RWPE1 (cell line): Measurements from ENCODE around the gene OBSL1.
A peak's percentile ranks its signal among the peaks of the same experiment; 100 is the strongest.

Experiments
- CTCF ChIA-PET: fragments of 350-600 bp; sonication (Branson Sonifier 250); formaldehyde crosslinking; extraction: SDS; loops from one replicate; lab custom pipeline; 2021; lab: Yijun Ruan, JAX
- POLR2A ChIA-PET: fragments of 400-600 bp; formaldehyde crosslinking; extraction: SDS; loops from one replicate; lab custom pipeline; 2020; ENCODE audit warnings: antibody characterized with exemption; ENCODE audit not compliant: low non-redundant PET; lab: Yijun Ruan, JAX
- DNase-seq: peaks from one replicate; pipeline ENCODE4 v3.0.0; 2012; ENCODE audit warnings: low spot score
- H3K27ac ChIP-seq: fragments of 450-650 bp; 2 replicates; pipeline ENCODE4 v1.5.1; 2017
- TF ChIP-seq, protein P1 (sequence below): fragments of 450-650 bp; conservative IDR thresholded peaks from 2 replicates; pipeline ENCODE4 v1.5.1; 2017; ENCODE audit warnings: low read depth, mild to moderate bottlenecking

OBSL1 gene

DNA sequence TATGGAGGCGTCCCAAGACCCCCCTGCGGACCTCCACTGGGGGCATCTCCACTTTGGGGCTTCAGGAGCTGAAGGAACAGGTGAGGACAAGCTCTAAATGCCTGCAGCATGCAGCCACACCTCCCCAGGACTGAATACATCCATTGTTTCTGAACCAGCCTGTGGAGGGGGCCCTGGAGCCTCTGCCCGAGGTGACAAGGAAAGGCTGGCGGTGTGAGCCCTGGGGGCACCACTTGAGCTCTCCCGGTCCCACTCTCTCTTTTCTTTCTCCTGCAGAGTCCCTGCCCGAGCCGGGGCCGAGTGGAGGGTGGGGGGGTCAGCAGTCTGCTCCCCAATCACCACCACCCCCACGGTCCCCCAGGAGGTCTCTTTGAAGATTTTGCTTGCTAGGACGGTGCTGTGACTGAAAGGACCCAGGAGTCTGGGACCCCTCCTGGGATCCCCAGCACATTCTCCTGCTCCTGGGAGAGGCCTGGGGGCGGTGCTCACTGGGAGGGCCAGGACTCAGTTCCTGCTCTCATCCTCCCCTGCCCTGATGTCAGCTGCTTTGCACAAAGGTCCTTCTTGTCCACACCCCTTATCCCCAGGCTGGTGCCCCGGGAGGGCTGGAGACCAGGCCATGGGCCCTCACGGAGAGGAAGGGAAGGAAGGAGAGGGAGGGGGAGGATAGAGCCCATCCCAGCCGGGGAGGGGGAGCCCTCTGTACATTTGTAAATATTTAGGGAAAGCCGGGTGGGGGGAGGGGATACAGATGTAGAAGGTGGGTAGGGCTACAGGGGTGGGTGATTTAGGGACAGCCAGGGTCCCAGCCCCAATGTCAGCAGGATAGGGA lies 33.5 kb downstream of the OBSL1 start:
- no peak for DNase-seq
- peak overlapping the region; percentile 64 for H3K27ac ChIP-seq
- POLR2A ChIA-PET, result interaction anchor here (0.7 kb wide), 1 partner anchor 63 kb away, joined by 3 read pairs; no protein-coding TSS in a partner anchor
- TF ChIP-seq, protein P1, sequence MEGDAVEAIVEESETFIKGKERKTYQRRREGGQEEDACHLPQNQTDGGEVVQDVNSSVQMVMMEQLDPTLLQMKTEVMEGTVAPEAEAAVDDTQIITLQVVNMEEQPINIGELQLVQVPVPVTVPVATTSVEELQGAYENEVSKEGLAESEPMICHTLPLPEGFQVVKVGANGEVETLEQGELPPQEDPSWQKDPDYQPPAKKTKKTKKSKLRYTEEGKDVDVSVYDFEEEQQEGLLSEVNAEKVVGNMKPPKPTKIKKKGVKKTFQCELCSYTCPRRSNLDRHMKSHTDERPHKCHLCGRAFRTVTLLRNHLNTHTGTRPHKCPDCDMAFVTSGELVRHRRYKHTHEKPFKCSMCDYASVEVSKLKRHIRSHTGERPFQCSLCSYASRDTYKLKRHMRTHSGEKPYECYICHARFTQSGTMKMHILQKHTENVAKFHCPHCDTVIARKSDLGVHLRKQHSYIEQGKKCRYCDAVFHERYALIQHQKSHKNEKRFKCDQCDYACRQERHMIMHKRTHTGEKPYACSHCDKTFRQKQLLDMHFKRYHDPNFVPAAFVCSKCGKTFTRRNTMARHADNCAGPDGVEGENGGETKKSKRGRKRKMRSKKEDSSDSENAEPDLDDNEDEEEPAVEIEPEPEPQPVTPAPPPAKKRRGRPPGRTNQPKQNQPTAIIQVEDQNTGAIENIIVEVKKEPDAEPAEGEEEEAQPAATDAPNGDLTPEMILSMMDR, result no peak
- CTCF ChIA-PET, result interaction anchor here (0.6 to 5.5 kb wide), 8 partner anchors 8 to 807 kb away, joined by 3 to 25 read pairs (median 3); no protein-coding TSS in a partner anchor

DNA sequence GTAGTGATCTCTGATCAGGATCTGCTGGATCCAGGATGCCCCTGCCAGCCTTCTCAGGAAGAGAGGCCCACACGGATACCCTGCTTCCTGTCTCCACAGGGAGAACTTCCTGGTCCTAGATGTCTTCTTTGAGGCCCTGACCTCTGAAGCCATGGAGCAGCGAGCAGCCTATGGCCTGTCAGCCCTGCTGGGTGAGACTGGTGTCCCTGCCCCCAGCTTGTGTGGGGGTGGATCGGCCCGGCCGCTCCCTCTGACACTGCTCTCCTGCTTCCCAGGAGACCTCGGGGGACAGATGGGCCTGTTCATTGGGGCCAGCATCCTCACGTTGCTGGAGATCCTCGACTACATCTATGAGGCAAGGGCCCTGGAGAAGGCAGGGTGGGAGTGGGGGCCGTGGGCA lies 34.4 kb downstream of the OBSL1 start:
- CTCF ChIA-PET, result interaction anchor here (0.6 to 1.1 kb wide), 4 partner anchors 55 to 806 kb away, joined by 3 to 5 read pairs (median 3); no protein-coding TSS in a partner anchor
- POLR2A ChIA-PET, result no interaction called here
- H3K27ac ChIP-seq, result no peak overlapping the region

DNA sequence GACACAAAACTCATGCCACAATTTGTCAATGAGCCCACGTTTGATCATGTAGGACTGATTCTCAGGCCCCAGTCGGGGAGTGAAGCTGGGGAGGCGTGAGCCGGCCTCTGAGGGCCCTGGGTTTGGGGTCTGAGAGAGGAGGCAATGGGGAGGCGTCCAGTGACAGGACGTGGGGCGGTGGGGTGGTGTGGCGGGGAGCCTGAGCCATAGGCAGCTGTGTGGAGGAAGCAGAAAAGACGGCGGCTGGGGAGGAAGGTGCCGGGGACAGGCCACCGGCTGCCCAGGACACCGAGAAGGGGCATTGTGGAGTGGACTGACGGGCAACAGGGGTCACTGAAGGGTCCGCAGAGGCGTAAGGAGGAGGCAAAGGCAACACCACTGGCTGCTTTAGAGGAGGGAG lies 34.9 kb downstream of the OBSL1 start:
- TF ChIP-seq, protein P1, result no peak
- ChIA-PET CTCF (no interaction called here), POLR2A (no interaction called here)
- no peak overlapping the region for H3K27ac ChIP-seq
- no peak for DNase-seq

More for the DNA sequence above, 34.4 kb downstream of the OBSL1 start:
- DNase-seq, result no peak
- TF ChIP-seq, protein P1, result no peak

DNA sequence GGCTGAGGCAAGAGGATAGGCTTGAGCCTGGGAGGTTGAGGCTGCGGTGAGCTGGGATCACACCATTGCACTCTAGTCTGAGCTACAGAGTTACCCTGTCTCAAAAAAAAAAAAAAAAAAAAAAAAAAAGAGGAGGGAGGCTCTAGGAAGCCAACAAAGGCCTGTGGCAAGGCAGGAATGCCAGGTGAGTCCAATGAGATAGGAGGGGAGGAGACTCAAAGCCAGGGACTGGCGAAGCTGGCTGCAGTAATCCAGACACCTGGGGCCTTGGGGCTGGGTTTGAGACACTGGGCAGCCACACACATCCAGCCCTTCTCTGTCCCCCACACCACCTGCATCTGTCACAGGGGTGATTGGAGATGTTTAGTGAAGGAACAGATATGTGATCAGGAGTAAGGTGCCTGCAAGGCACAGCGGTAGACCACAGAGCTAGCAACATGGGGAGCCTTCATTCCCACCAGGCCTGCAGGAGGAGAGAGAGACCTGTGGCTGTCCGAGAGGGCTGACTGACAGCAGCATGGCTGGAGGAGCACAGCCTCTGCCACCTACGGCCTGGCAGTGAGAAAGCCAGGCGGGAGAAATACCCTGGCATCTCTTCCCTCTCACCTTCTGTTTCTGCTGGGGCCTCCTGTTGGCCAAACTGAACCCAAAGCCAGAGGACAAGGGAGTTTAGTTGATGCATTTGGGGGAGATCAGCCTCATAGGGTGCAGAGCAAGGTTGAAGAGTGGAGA lies 37.2 kb downstream of the OBSL1 start:
- peak; percentile 35 for DNase-seq
- H3K27ac ChIP-seq, result no peak overlapping the region
- POLR2A ChIA-PET, result no interaction called here
- TF ChIP-seq, protein P1, result no peak
- CTCF ChIA-PET, result interaction anchor here (0.6 kb wide), 1 partner anchor 110 kb away, joined by 3 read pairs; no protein-coding TSS in a partner anchor

DNA sequence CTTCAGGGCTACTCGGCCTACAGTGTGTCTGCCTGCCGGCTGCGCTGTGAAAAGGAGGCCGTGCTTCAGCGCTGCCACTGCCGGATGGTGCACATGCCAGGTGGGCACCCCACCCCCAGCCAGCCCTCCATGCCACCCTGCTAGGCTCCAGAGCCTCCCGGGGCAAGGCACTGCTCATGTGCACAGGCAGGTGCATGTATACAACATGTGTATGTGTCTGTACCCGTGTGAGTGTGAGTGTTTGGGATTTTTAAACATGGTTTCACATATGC lies 39.0 kb downstream of the OBSL1 start:
- no peak for DNase-seq
- ChIA-PET CTCF (interaction anchor here (6.4 kb wide), 1 partner anchor 130 kb away, joined by 96 read pairs; no protein-coding TSS in a partner anchor), POLR2A (no interaction called here)
- no peak overlapping the region for H3K27ac ChIP-seq
- TF ChIP-seq, protein P1, result no peak

DNA sequence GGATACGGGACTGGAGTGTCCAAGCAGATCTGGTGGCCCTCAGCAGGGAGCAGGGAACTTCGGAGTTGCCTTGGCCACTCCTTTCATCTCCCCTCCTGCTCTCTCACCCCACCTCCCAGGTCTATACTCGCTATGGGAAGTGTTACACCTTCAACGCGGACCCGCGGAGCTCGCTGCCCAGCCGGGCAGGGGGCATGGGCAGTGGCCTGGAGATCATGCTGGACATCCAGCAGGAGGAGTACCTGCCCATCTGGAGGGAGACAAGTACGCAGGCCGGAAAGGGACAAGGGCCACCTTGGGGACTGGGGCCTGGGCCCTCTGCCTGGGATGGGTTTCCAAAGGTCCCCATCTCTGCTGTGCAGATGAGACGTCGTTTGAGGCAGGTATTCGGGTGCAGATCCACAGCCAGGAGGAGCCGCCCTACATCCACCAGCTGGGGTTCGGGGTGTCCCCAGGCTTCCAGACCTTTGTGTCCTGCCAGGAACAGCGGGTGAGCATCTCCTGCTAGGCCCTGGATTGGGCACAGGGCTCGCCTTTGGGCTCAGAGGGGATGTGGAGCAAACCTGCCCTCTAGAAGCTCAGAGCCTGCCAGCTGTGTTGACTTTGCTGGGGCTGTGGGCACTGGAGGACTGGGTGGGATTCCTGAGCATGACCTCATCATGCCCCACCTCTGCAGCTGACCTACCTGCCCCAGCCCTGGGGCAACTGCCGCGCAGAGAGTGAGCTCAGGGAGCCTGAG lies 39.5 kb downstream of the OBSL1 start:
- CTCF ChIA-PET, result interaction anchor here (0.6 to 6.4 kb wide), 6 partner anchors 9 to 193 kb away, joined by 3 to 96 read pairs (median 14); partner anchors contain the start of gene CHPF
- TF ChIP-seq, protein P1, result no peak
- no peak for DNase-seq
- POLR2A ChIA-PET, result no interaction called here
- H3K27ac ChIP-seq, result no peak overlapping the region
